Mesothelial cell of epicardium (in vitro differentiated cells): Measurements from ENCODE around the gene MTCL1. TPM values are rescaled to one million over a fixed set of nuclear protein-coding genes. Genes with fewer than 3 reads are reported as not detected.

Source experiments
- DNase-seq, 2 experiments: peaks; one replicate each; pipeline ENCODE4 v3.0.0; 2021; ENCODE audit warnings: low spot score in 2 of 2; ENCODE audit not compliant: unreplicated experiment in 2 of 2
- H3K27ac Mint-ChIP-seq: 2 replicates; pipeline ENCODE4 v1.8.0; 2021; ENCODE audit warnings: mixed read lengths
- H3K27me3 Mint-ChIP-seq: 2 replicates; pipeline ENCODE4 v1.8.0; 2021; ENCODE audit warnings: low read depth, mixed read lengths
- H3K36me3 Mint-ChIP-seq: 2 replicates; pipeline ENCODE4 v1.8.0; 2021; ENCODE audit warnings: mixed read lengths
- H3K4me1 Mint-ChIP-seq: 2 replicates; pipeline ENCODE4 v1.8.0; 2021; ENCODE audit warnings: mixed read lengths
- H3K4me3 Mint-ChIP-seq: 2 replicates; pipeline ENCODE4 v1.8.0; 2021; ENCODE audit warnings: mild to moderate bottlenecking, moderate library complexity, mixed read lengths
- H3K9me3 Mint-ChIP-seq: 2 replicates; pipeline ENCODE4 v1.8.0; 2021; ENCODE audit warnings: mixed read lengths
- total RNA-seq: library from RNA; stranded (reverse); gene quantifications from 3 replicates; pipeline ENCODE4 v1.2.1, GENCODE V29; 2021
- TF ChIP-seq, protein P1 (sequence below): fragments of 200-600 bp; sonication (generic); IDR thresholded peaks from one replicate; pipeline ENCODE4 v1.5.0; 2021; ENCODE audit warnings: antibody characterized with exemption; ENCODE audit not compliant: unreplicated experiment

Gene MTCL1
- total RNA-seq, 1 donor from 2014 or later: 24.7 TPM

DNA sequence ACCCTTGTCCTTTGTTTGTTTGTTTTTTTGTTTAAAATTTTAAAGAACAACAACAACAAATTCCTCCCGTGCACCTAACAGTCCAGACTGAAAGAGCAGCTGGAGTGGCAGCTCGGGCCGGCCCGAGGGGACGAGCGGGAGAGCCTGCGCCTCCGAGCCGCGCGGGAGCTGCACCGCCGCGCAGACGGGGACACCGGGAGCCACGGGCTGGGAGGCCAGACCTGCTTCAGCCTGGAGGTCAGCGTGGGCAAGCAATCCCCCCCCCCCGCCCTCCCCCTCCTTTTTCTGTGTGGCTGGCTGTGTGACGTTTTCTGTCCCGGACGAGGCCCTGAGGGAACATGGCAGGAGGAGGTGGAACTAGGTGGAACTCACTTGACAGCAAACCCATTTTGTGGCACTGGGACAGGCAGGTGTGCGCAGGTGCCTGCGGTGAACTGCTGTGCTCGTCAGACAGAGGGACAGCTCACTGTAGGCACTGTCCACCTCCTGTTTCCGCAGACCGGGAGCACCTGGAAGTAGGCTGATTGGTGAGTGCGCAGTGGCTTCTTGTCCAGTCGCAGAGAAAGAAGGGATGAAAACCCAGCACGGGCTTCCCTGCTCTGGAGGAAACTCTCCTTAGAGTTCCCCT lies 80.6 kb downstream of the MTCL1 start:
- H3K27ac Mint-ChIP-seq: peak overlapping the region; percentile 85
- peaks cover 21% of the 10 kb centered on the region for H3K4me1 Mint-ChIP-seq
- peaks cover 4% of the 10 kb centered on the region for H3K36me3 Mint-ChIP-seq
- TF ChIP-seq, protein P1, sequence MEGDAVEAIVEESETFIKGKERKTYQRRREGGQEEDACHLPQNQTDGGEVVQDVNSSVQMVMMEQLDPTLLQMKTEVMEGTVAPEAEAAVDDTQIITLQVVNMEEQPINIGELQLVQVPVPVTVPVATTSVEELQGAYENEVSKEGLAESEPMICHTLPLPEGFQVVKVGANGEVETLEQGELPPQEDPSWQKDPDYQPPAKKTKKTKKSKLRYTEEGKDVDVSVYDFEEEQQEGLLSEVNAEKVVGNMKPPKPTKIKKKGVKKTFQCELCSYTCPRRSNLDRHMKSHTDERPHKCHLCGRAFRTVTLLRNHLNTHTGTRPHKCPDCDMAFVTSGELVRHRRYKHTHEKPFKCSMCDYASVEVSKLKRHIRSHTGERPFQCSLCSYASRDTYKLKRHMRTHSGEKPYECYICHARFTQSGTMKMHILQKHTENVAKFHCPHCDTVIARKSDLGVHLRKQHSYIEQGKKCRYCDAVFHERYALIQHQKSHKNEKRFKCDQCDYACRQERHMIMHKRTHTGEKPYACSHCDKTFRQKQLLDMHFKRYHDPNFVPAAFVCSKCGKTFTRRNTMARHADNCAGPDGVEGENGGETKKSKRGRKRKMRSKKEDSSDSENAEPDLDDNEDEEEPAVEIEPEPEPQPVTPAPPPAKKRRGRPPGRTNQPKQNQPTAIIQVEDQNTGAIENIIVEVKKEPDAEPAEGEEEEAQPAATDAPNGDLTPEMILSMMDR: no peak
- H3K9me3 Mint-ChIP-seq: no peaks in the 10 kb centered on the region
- H3K4me3 Mint-ChIP-seq: no peak overlapping the region
- DNase-seq: no peak
- H3K27me3 Mint-ChIP-seq: peaks cover 1% of the 10 kb centered on the region

DNA sequence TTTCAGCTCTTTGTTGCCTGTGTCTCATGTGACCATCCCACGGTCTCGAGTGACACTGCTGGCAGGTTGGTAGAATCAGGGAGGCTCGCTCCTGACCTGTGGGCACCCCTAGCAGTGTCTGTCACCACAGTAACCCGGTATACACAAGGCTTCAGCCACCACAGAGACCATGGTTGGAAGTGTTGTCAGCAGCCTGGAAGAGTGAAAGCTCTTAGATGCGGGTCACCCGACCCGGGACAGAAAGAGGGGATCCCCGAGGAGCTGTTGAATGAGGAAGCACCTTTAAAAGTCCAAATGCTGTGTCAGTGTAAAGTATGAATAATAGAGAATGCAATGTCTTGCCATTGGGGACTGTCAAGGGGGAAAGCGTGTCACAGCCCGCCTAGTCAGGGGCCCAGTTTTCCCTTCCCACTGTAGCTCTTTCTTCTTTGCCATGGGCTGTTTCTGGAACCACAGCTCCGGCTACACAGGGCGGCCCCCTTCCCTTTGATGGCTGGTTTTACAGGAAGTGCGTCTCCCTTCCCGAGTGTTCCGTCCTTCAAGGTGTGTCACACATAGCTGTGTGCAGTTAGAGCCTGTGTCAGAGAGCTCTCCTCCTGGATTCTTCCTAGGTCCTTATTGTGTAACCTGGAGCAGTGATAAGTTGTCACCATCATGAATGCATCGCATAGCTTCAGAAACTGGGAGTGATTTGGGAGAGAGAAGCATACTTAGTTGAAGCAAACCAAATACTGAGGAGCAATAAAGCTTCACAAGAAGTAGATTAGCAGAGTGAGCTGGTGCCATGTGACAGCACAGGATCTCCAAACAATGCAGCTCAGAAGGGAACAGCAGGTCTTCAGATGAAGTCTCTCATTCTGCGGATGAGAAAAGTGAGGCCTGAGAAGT lies 81.4 kb downstream of the MTCL1 start:
- Mint-ChIP-seq H3K9me3 (no peaks in the 10 kb centered on the region), H3K27ac (peak overlapping the region; percentile 85), H3K27me3 (peaks cover 1% of the 10 kb centered on the region), H3K4me3 (no peak overlapping the region), H3K36me3 (peaks cover 4% of the 10 kb centered on the region), H3K4me1 (peaks cover 22% of the 10 kb centered on the region)
- DNase-seq: no peak
- TF ChIP-seq, protein P1: no peak

DNA sequence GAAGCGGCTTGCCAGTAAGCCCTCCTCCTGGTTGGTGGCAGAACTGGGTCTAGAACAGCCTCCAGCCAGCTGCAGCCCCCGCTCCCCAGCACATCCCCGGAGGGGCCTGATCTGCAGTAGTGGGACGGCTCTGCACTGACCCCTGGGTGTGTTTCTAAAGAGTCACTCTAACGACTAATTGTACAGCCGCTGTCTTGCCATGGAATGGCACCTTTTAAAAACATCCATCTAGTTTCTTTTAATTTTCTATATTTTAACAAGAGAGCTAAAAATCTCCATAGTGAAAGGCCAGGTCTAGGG lies 82.0 kb downstream of the MTCL1 start:
- Mint-ChIP-seq H3K27ac (peak overlapping the region; percentile 85), H3K4me1 (peaks cover 22% of the 10 kb centered on the region), H3K27me3 (no peaks in the 10 kb centered on the region), H3K4me3 (no peak overlapping the region), H3K36me3 (peaks cover 4% of the 10 kb centered on the region), H3K9me3 (no peaks in the 10 kb centered on the region)
- no peak for DNase-seq
- TF ChIP-seq, protein P1: no peak

DNA sequence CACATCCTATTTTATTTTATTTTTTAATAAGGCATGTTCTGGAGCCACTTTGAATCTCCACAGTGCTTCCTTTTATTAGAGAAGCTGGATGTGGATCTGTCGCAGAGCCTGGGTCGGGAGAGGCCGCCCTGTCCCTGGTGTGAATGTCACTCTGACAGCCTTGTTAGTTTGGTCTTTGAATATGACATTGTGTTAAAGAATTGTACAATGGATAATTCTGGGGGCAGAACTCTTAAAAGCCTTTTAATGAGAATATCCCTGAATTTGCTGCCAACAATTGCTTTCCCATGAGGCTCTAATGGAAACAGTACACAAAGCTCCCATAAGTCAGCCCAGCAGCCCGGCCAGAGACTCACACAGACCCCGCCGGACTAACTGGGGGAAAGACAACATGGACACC lies 82.4 kb downstream of the MTCL1 start:
- Mint-ChIP-seq H3K27me3 (no peaks in the 10 kb centered on the region), H3K4me1 (peaks cover 22% of the 10 kb centered on the region), H3K4me3 (no peak overlapping the region), H3K36me3 (peaks cover 4% of the 10 kb centered on the region), H3K9me3 (no peaks in the 10 kb centered on the region), H3K27ac (no peak overlapping the region)
- TF ChIP-seq, protein P1: no peak
- no peak for DNase-seq

GRCh38 chr18:8788503-8789429 lies 83.4 kb downstream of the MTCL1 start:
- H3K4me1 Mint-ChIP-seq: peaks cover 22% of the 10 kb centered on the region

More at GRCh38 chr18:8788503-8789429, 83.4 kb downstream of the MTCL1 start:
- TF ChIP-seq, protein P1: no peak
- H3K36me3 Mint-ChIP-seq: peaks cover 4% of the 10 kb centered on the region
- no peaks in the 10 kb centered on the region for H3K9me3 Mint-ChIP-seq
- H3K27me3 Mint-ChIP-seq: no peaks in the 10 kb centered on the region
- DNase-seq: no peak
- H3K27ac Mint-ChIP-seq: no peak overlapping the region
- no peak overlapping the region for H3K4me3 Mint-ChIP-seq
